ENCODE measurements around the gene VARS1. TPM values are rescaled to one million over a fixed set of nuclear protein-coding genes. Genes with fewer than 3 reads are reported as not detected.
A peak's percentile ranks its signal among the peaks of the same experiment; 100 is the strongest.

VARS1 gene
- total and polyA plus RNA-seq, 2 experiments from 2014 or later: 71.2 to 137 TPM

DNA sequence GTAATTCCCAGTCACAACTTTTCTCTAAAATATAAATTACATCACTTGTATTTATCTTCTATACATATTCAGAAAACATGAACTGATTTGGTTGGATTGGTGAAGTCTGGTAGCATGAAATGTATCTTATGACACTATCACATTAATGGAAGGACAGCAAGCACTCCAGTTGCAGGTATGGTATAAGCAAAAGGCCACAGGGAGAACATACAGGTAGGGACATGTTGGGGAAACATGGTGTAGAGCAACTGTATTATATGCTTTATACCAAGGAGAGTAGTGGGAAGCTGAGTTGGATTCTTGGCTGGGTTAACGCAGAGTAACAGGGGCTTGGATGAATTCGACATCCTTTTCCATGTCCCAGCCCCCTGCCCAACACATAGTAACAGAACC is 1.4 kb upstream of the VARS1 start:
- Mint-ChIP-seq H3K4me1 (peaks cover 6% of the 10 kb centered on the region), H3K27me3 (ENCODE audit: insufficient read depth, low read depth, poor library complexity) (peaks cover 8% of the 10 kb centered on the region), H3K27ac (no peak overlapping the region), H3K9me3 (no peaks in the 10 kb centered on the region), H3K4me3 (no peak overlapping the region; the same call in 2 of the 3 replicates), H3K36me3 (ENCODE audit: low read depth) (peaks cover 41% of the 10 kb centered on the region)
- H3K4me3 ChIP-seq: no peak overlapping the region
- no peak overlapping the region for H3K4me2 ChIP-seq
- H3K27me3 ChIP-seq (ENCODE audit: insufficient read depth): no peaks in the 10 kb centered on the region
- ATAC-seq: no peak
- H4K20me1 ChIP-seq (replicated peaks; ENCODE audit: insufficient read depth): peaks cover 4% of the 10 kb centered on the region; the same call in 1 of the 2 replicates
- no peaks in the 10 kb centered on the region; the same call in 1 of the 2 replicates for H3K4me1 ChIP-seq (ENCODE audit: insufficient read depth)
- H3K79me2 ChIP-seq (replicated peaks; ENCODE audit: insufficient read depth): peaks cover 28% of the 10 kb centered on the region
- H3K36me3 ChIP-seq (ENCODE audit: insufficient read depth): peaks cover 8% of the 10 kb centered on the region; the same call in 1 of the 2 replicates
- peaks cover 31% of the 10 kb centered on the region for H3F3A ChIP-seq (replicated peaks; ENCODE audit: low read depth)
- TF ChIP-seq CREB1 (CRISPR knock-in tag; IDR thresholded peaks at IDR 0.05; ENCODE audit: low read depth): no peak
- TF ChIP-seq, protein P1, sequence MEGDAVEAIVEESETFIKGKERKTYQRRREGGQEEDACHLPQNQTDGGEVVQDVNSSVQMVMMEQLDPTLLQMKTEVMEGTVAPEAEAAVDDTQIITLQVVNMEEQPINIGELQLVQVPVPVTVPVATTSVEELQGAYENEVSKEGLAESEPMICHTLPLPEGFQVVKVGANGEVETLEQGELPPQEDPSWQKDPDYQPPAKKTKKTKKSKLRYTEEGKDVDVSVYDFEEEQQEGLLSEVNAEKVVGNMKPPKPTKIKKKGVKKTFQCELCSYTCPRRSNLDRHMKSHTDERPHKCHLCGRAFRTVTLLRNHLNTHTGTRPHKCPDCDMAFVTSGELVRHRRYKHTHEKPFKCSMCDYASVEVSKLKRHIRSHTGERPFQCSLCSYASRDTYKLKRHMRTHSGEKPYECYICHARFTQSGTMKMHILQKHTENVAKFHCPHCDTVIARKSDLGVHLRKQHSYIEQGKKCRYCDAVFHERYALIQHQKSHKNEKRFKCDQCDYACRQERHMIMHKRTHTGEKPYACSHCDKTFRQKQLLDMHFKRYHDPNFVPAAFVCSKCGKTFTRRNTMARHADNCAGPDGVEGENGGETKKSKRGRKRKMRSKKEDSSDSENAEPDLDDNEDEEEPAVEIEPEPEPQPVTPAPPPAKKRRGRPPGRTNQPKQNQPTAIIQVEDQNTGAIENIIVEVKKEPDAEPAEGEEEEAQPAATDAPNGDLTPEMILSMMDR (conservative IDR thresholded peaks at IDR 0.05; ENCODE audit: low read depth in 2 of 2): no peak
- TF ChIP-seq ZNF462 (CRISPR knock-in tag; IDR thresholded peaks at IDR 0.05): no peak
- 0 out of 2 replicates have a peak, but pooled peaks have one; percentile 6 for TF ChIP-seq POLR2AphosphoS5 (IDR thresholded peaks at IDR 0.05; ENCODE audit: low read depth)
- no peak for TF ChIP-seq EZH2phosphoT487 (IDR thresholded peaks at IDR 0.05; ENCODE audit: unreplicated experiment)
- no peak for TF ChIP-seq JUNB (IDR thresholded peaks at IDR 0.05; ENCODE audit: unreplicated experiment)
- DNase-seq (ENCODE audit: low spot score): no peak
- H3K9me2 ChIP-seq (ENCODE audit: insufficient read depth): no peaks in the 10 kb centered on the region
- H3K27ac ChIP-seq (ENCODE audit: low read depth): 0 out of 2 replicates have a peak overlapping the region, but pooled peaks have one; percentile 74
- no peak overlapping the region for H2AFZ ChIP-seq

Data from GM23338 (cell line).